Right hindlimb (tissue), 1 donor: ENCODE measurements around the gene AGBL4.

Experiments
- DNase-seq: peaks from one replicate; pipeline ENCODE4 v3.0.0-alpha.2; 2018

Gene AGBL4

DNA sequence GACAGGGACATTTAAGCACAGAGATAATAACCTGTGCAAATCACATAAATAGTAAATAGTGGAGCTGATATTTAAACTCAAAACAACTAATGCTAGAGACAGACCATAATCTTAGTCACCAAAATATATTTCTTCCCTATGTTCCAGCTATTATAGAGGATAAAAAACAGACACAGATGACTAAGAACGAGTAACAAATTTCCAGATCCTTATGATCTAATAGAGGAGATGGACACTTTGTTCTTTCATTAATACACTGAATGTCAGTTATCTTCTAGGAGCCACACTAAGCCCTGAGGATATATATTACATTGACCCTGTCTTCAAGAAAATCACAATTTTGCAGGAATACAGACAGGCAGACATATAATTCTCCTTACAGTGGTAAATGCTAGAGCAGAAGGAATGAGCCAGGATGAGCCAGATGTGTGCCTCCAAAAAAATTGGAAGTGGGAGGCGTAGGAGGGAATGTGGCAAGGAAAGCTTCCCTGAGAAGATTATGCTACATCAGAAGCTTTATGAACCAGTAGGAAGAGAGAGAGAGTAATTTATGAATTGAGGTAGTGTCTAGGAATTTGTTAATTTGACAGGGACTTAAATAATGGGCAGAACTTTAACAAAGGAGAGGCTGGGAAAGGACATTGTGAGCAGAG, 851.7 kb downstream of the AGBL4 start:
- no peak for DNase-seq

DNA sequence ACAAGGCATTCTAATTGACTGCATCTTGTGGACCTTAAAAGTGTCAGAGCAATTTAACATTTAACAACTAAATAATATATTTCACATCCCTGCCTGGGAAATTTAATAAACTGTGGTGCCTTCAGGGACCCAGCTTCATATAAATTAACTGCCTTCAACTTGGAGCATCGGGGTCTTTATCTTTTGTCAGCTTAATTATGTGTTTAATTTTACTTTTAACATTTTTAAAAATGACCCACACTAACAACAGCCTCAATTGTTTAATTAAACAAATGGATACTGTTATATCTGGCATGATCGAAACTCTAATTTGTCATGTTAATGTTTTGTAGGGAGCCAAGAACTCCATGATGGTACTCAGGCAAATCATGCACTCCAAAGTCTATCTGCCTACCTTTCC, 857.7 kb downstream of the AGBL4 start:
- DNase-seq, result no peak

DNA sequence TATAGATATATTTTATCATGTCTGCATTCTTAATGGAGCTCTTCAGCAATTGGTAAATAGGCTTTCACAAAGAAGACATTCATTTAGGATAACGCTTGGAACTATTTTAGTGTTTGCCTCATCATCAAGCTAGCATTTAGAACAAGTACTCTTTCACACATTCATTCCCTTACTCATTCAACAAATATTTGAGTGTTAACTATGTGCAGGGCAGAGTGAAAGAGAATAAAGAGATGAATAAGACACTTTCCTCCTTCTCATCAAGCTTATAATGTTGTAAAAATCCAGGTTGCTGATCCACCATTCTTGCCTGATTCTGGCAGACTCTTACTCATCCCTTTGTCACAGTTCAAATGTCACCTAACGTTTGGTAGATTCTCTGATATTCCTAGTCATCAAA, 860.7 kb downstream of the AGBL4 start:
- DNase-seq, result no peak

DNA sequence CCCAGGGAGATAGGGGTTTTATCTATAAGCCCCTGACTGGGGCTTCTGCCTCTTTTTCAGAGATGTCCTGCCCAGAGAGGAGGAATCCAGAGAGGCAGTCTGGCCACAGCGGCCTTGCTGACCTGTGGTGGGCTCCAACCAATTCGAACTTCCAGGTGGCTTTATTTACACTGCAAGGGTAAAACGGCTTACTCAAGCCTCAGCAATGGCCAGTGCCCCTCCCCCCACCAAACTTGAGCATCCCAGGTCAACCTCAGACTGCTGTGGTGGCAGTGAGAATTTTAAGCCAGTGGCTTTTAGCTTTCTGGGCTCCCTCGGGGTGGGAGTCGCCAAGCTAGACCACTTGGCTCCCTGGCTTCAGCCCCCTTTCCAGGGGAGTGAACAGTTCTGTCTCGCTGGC, 863.1 kb downstream of the AGBL4 start:
- no peak for DNase-seq

DNA sequence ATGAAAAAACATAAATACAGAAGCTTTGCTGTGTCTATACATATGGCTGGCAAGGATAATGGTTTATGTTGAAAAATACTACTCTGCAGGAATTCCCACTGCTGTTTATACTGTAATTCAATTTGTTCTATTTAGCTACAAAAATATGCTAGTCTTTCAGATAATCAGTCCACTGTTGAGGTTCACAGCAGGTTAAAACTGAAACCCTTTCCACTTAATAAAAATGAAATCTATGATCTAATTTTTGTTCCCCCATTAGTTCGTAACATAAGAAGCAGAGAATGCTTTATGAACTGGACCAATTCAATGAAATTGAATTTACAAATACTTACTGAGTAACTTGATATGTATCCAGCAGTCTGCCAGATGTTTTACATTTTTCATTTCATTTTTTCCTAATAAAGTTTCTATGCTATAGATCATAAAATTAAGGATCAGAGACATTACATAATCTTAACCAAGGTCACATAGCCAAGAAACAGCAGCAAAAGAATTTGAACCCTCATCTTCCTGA, 887.0 kb downstream of the AGBL4 start:
- DNase-seq, result no peak

DNA sequence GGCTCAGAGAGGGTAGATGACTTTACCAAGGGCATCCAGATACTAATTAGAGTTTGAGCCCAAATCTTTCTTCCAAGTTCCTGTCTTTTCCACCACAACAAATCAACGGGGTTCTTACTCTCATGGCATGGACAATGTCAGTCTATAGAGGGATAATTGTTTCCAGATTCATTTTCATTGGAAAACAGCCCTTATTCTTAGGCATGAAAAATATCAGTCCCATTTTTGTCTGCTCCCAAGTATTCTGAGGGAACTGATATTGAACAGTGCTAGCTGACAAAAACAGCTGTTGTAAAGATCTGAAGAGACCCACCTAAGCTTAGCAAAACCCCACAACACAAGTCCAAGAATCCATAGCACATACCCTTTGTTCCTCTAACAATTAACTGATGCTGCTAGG, 898.0 kb downstream of the AGBL4 start:
- DNase-seq, result no peak

DNA sequence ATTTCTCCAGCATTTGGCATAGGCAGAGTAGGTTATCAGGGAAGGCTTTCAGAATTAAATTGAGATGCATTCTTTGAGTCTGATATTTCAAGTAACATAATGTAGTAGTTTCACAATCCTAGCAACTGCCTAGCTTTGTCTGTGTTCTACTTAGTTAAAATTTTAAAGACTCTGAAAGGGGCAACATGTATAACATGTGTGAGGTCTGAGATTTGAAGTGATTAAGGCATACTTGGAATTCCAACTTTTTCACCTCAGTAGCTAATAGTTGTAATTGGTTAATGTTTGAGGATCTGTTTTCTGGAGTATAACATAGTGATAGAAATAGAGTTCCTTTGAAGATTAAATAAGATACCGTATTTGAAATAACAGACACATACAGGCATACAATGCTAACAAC, 911.8 kb downstream of the AGBL4 start:
- no peak for DNase-seq

DNA sequence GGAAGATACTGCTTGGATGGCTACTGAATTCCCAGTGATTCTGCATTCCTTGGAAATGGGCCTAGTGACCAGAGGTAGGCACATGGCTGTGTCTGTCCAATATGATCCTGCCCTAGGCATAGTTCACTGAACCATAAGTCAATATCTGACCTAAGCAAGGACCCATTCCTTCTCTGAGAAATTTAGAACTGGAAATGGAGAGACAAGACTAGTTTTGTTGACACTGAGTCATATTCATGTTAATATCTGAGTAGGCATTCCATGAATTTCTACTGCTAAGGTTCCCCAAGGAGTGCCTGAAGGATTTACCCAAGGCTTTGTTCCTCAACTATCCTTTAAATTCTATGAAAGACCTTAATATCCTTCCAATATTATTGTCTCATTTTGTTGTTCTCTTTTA, 917.3 kb downstream of the AGBL4 start:
- no peak for DNase-seq

DNA sequence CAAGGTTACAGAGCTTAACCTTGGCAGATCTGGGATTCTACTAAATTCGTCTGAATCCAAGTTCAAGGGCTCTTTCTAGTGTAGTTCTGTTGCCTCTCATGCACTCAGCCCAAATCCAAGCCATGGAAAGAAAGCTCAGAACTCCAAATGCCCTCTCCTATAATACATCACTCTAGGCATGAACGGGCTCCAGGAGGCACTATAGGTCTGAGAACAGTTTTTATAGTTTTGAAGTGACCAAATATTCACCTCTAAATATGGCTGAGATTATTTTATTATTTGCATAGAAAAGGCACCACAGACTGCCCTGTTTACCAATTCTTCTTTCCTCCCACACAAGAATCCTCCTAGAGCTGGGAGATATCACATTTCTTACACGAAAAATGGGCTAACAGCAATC, 919.2 kb downstream of the AGBL4 start:
- DNase-seq, result no peak

DNA sequence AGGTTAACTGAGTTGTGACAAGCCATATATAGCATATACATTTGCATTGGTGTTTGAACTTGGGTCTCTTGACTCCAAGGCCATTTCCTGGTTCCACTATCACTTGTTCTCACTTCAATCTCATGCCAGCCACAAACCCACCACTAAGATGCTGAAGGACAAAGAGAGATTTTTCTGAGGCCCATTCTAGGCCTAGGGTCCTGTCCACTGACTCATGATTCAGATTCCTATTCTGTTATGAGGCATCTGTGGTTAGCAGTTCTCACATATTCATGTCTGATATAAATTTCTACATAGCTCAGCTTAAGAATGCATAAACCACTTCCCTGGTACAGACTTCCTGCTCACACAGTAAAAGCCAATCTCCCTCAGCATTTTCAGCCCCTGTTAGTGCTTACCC, 921.0 kb downstream of the AGBL4 start:
- DNase-seq, result no peak

DNA sequence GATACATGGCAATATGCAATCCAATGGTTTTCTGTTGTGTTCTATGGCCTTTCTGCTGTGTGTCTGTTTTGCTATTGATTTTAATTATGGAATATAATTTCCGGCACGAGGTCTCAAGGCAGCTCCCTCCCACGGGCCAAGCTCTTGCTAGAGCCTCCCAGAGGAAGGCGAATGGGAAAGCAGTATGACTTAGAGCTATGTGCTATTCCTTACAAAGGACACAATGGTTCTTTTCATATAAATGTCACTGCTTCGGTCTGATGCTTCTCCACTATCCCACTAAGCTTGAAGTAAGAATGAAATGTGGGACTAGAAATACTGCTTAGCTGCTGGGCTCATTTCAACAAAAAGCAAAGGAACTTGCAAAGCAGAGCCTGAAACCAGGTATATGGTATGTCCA, 924.9 kb downstream of the AGBL4 start:
- DNase-seq, result no peak

DNA sequence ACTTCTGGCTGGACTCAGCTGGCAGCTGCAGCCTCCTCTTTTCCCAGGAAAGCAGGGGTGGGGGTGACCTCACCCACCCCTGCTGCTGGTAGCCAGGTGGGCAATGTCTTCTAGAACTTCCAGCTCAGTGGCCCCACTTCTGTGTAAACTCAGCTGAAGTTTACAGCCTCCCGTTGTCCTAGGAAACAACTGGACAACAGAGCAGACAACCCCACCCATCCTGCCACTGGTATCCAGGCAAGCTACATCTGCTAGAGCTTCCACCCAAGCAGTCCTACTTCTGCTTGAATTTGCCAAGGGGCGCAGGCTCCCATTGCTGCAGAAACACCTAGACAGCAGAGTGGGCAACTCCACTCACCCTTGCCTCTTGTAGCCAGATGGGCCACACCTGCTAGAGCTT, 937.4 kb downstream of the AGBL4 start:
- no peak for DNase-seq

DNA sequence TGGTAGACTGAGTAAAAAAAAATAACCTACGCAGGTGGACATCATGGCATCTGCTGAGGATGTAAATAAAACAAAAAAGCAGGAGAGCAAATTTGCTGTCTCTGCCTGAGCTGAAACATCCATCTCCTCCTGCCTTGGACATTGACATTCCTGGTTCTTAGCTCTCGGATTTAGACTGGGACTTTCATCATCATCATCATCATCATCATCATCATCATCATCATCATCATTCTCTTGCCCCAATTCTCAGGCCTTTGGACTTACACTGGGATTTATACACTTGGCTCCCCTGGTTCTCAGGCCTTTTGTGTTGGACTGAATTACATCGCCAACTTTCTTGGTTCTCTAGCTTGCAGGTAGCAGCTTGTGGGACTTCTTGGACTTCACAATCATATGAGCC, 938.7 kb downstream of the AGBL4 start:
- no peak for DNase-seq

DNA sequence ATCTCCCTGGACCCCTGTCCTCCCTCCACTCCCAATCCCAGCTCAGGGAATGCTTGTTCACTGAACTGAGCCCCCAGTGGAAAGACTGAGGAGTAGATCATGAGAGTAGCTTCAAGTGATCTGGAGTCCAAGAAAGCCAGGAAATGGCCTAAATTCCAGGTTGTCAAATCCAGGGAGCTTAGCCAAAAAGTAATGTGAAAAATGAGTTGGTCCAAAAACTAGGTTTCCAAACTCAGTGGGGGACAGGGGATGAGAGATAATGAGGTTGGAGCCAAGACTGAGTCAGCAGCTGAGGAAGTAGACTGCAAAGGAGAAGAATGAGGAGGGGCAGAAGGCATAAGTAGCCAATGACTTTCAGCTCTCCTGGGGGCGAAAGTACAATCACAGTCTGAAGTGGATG, 963.0 kb downstream of the AGBL4 start:
- peak; percentile 22 for DNase-seq

DNA sequence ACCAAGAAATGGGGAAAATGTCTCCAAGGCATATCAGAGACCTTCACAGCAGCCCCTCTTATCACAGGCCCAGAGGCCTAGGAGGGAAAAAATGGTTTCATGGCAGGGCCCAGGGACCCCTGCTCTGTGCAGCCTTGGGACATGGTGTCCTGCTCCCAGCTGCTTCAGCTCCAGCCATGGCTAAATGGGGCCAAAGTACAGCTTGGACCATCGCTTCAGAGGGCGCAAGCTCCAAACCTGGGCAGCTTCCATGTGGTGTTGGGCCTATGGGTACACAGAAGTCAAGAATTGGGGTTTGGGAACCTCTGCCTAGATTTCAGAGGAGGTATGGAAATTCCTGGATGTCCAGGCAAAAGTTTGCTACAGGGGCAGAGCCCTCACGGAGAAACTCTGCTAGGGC, 964.7 kb downstream of the AGBL4 start:
- no peak for DNase-seq

DNA sequence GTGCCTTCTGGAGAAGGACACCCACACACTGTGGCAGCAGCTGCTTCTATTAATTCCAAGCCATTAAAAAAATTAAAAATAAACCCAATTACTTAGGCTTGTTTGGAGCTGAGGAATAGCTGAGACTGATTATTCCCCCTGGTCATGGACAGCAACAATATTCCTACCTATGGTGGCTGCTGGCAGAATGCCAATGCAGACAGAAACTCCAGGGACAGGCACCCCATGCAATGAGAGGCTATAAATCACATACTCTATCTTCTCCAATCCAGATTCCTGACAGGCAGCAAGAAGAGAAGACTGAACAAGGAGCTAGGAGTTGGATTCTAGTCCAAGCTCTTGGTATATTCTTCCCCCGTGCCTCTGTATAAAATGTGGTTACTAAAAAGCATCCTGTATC, 971.7 kb downstream of the AGBL4 start:
- no peak for DNase-seq

DNA sequence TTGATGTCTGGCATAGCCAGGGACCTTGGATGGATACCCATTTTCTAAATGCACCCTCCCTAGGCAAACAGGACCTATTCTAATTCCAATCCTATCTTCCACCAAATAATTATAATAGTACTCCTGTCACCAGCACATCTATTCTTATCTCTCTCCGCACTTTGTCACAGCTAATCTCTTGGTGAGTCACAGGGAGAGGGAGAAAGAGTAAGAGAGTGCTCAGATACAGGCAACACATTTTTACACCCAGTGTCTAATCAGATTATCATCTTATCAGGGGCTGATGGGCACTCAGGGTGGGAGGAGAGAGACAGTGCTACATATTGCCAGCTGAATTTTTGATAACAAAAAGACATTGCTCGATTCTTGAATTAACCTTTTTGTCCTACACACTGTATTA, 972.1 kb downstream of the AGBL4 start:
- DNase-seq, result no peak

DNA sequence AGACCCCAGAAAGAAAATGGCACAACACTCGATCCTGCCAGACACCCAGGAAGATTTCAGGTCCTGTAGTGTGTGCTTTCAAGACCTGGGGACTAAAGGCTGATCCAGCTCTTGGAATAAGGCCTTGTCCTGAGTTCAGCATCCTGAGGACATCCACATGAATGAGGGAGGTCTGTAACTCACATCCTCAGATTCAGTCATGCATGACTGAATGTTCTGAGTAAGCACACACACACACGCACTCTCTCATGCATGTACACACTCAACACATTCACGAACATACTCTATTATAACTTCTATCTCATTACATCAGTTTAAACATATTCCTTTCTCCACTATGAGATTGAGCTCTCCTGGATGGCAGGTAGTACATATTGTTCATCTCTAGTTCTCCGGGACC, 973.7 kb downstream of the AGBL4 start:
- no peak for DNase-seq

DNA sequence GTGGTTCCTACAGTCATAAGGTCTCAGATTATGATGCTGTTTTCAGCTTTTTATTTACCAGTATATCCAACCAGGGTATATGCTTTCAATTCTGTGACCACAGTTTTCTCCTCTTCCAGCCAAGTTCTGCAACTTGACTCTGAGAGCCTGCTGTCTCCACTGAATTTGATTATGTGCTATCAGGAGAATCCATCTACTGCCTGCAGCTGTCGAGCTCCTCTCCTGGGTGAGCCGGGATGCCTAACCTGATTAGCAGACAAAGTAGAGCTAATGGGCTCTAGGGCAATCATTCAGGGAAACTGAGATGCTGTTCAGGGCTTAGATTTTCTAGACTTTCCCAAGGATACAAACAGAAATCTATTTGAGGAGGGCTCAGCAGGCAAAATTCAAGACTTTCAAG, 975.6 kb downstream of the AGBL4 start:
- no peak for DNase-seq

DNA sequence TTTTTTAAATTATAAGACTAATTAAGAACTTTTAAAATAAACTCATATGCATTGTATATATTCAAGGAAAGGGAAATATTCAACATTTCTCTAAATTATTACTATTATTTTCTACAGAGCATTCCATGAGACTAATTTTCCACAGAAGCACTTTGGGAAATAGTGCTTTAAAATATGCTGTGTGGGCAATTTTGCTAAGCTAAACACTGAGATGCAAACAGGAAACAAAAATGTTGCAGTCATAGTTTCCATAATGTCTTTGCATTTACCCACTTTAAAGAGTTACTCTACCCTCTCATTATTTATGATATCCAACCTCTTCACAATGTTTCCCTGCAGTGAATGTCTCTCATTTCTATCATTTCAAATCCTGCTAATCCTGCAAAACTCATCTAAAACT, 977.4 kb downstream of the AGBL4 start:
- no peak for DNase-seq

DNA sequence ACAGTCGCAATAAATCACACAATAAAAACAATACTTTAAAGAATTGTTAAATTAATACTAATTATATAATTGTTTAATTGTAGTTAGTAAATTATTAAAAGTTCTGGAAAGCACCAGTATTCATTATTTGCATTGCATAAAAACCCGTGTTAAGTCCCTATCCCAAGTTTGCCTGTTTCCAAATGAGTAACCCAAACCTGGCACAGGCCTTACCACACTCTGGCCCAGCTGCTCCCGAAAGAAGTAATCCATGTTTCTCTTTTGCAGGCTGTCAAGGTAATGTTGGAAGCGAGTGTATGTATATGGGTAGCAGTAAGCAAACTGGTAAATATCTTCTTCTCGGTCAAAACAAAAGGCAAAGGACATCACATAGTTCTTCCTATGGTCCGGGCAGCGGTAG, 978.4 kb downstream of the AGBL4 start:
- DNase-seq, result no peak

DNA sequence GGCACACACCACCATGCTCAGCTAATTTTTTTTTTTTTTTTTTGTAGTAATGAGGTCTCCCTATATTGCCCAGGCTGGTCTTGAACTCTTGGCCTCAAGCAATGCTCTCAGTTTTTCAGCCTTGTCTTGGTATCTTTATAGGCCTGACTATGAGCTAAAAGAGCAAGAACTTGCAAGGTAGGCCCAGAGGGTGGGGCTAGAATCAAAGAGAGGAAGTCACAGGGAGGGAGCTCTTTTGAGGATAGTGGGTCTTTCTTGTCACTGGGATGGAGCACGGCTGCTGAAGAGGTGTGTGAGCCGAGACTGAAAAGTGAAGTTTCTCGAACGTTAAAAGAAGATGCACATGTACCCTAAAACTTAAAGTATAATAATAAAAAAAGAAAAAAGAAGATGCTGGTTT, 987.1 kb downstream of the AGBL4 start:
- no peak for DNase-seq

DNA sequence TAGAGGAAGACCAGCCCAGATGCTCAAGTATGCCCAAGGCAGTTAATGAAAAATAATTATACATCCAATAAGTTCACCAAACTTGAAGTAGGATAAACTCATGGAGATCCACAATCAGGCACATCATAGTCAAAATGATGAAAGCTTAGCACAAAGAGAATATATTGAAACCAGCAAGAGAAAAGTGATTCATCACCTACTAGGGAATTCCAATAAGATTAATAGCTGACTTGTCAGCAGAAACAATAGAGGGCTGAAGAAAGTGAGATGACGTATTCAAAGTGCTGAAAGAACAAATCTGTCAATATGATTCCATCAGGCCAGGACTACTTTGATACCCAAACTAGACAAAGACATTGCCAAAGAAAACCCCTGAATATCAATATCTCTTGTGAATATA, 995.4 kb downstream of the AGBL4 start:
- no peak for DNase-seq

DNA sequence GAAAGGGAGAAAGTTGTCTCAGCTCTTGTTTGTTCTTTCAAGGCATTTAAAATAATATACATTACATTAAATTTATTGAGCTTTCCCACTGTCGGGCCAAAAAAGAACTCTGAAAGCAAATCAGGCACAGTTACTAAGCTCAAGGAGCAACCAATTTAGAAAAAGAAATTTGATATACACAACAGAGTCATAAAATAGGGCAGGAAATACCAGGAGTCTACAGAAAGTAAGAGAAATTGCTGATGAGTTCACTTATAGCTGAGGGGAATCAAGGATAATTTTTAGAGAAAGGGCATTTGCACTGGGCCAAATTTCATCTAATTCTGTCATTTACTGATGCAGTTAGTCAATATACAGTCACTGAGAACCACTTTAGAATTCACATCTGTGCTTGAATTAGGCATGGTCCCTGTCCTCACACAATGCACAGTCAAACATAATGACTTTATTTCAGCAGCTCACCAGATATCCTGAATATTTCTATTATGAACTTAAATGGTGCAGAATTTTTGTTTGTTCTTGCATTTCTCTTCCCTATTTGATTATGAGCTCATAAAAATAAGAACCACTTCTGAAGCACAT, 997.4 kb downstream of the AGBL4 start:
- no peak for DNase-seq
